A549 (cell line): ENCODE data around the gene ADCY7.
A peak's percentile ranks its signal among the peaks of the same experiment; 100 is the strongest.

ENCODE experiments used
- BHLHE40 ChIP-seq: IDR thresholded peaks from 2 replicates; pipeline ENCODE4 v1.6.1; 2012; ENCODE audit warnings: low read depth, low read length, inconsistent platforms
- CTCF ChIP-seq: fragments of >200 bp; sonication (Bioruptor Twin); formaldehyde crosslinking; IDR thresholded peaks from 3 replicates; pipeline ENCODE4 v1.5.1; 2016
- EP300 ChIP-seq, 2 experiments: fragments of >200 bp; sonication (Bioruptor Twin); formaldehyde crosslinking; IDR thresholded peaks; 2 replicates in 1 of 2; 3 replicates in 1 of 2; pipeline ENCODE4 v1.6.1; 2016 to 2017
- JUNB ChIP-seq: fragments of >200 bp; sonication (Bioruptor Twin); formaldehyde crosslinking; IDR thresholded peaks from 2 replicates; pipeline ENCODE4 v1.6.1; 2016
- MAX ChIP-seq: IDR thresholded peaks from 2 replicates; pipeline ENCODE4 v1.6.1; 2012
- NFE2L2 ChIP-seq: fragments of 150-350 bp; conservative IDR thresholded peaks from 2 replicates; pipeline ENCODE4 v1.6.1; 2014; ENCODE audit warnings: low read length
- PBX3 ChIP-seq: IDR thresholded peaks from 2 replicates; pipeline ENCODE4 v1.6.1; 2012
- POLR2A ChIP-seq: IDR thresholded peaks from 2 replicates; pipeline ENCODE4 v1.6.1; 2012; ENCODE audit warnings: mild to moderate bottlenecking, low read length
- RAD21 ChIP-seq, 2 experiments: fragments of >200 bp in 1 of 2; sonication (Bioruptor Twin) in 1 of 2; formaldehyde crosslinking in 1 of 2; IDR thresholded peaks in 1 of 2; conservative IDR thresholded peaks in 1 of 2; 2 replicates in 1 of 2; 3 replicates in 1 of 2; pipeline ENCODE4 v1.6.1; 2012 to 2018; ENCODE audit warnings: inconsistent platforms in 1 of 2
- RFX5 ChIP-seq: fragments of 450-650 bp; IDR thresholded peaks from 2 replicates; pipeline ENCODE4 v1.7.1; 2014; ENCODE audit warnings: antibody characterized with exemption, mild to moderate bottlenecking, moderate library complexity
- RNF2 ChIP-seq: fragments of 200-600 bp; sonication (generic); IDR thresholded peaks from 2 replicates; pipeline ENCODE4 v1.6.1; 2016; ENCODE audit warnings: low read depth, mild to moderate bottlenecking, antibody characterized with exemption, moderate library complexity, borderline replicate concordance
- SREBF2 ChIP-seq: fragments of 450-650 bp; IDR thresholded peaks from 2 replicates; pipeline ENCODE4 v1.6.1; 2014; ENCODE audit warnings: mild to moderate bottlenecking, moderate library complexity
- ZFP36 ChIP-seq: fragments of 450-650 bp; IDR thresholded peaks from 2 replicates; pipeline ENCODE4 v1.6.1; 2014; ENCODE audit warnings: borderline replicate concordance; ENCODE audit not compliant: partially characterized antibody

- TF ChIP-seq NFE2L2 (no peak), CTCF (no peak), POLR2A (no peak), EP300 (IDR thresholded peaks at IDR 0.05) (no peak), PBX3 (no peak), SREBF2 (no peak), JUNB (no peak), RNF2 (no peak), BHLHE40 (no peak), RAD21 (conservative IDR thresholded peaks at IDR 0.05 in 1 of 2, IDR thresholded peaks at IDR 0.05 in 1 of 2) (no peak), MAX (no peak), ZFP36 (peak; percentile 22), RFX5 (no peak)
Measured at GRCh38 chr16:50300942-50301625, 34.7 kb downstream of the ADCY7 start.
